Measurements from ENCODE around the gene HELZ.
"Not testable (repeated sequence)": the region's sequence is repeated elsewhere in the genome, so short reads cannot be mapped to it uniquely, and the experiment has no call there.

HELZ gene

GRCh38 chr17:67139784-67140665, 105.0 kb downstream of the HELZ start:
- no peak for DNase-seq

GRCh38 chr17:67139289-67139688, 105.7 kb downstream of the HELZ start:
- DNase-seq, result no peak

- no peak for DNase-seq
Measured at GRCh38 chr17:67138392-67138791, 106.6 kb downstream of the HELZ start.

DNA sequence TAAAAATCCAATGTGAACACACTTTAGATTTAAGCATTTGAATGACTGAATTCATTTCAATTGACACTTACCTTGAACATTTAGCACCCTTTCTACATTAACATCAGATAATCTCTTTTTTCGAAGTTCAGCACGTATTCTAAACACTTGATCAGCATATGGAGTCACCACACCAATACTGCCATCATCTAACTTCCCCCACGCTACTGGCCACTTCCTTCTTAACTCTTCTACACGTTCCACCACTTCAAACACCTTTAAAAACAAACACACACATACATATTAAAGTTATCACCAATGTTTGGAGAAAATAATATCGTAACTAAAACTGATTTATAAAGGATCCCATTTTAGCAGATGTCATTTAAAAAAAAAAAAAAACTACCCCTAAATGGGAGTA, 107.1 kb downstream of the HELZ start:
- no peak for DNase-seq

DNA sequence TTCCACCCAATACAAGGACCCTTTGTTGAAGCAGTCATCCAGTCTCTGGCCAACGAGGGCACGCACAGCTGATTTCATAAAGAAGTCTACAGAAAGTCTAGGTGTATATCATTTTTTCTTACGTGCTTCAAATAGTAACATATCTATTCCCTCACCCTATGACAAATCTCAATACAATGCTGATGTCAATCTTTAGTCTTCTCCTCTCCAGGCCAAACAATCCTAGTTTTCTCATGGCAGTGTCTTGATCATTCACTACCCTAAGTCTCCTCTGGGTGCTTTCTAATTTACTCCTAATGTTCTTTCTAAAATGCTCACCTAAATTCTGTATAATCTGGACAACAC, 108.0 kb downstream of the HELZ start:
- DNase-seq, result no peak

- no peak for DNase-seq
Measured at GRCh38 chr17:67136191-67137025, 108.6 kb downstream of the HELZ start.

- DNase-seq, result no peak
Measured at GRCh38 chr17:67133161-67133560, 111.8 kb downstream of the HELZ start.

GRCh38 chr17:67132366-67132765, 112.6 kb downstream of the HELZ start:
- DNase-seq, result peak; percentile 55

DNA sequence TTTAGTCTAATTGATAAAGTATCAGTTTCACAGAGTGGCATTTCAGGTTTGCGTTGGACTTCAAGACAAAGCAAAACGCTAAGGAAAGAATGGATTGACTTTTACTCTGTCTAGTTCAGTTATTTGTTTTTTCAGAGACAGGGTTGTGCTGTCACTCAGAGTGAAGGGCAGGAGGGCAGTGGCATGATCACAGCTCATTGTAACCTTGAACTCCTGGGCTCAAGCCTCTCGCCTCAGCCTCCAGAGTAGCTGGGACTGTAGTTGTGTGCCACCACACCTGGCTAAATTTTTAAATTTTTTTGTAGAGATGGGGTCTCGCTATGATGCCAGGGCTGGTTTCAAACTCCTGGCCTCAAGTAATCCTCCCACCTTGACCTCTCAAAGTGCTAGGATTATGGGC, 114.2 kb downstream of the HELZ start:
- no peak for DNase-seq

GRCh38 chr17:67129283-67129682, 115.7 kb downstream of the HELZ start:
- DNase-seq, result no peak

GRCh38 chr17:67128700-67129099, 116.3 kb downstream of the HELZ start:
- DNase-seq, result no peak

GRCh38 chr17:67127925-67128324, 117.1 kb downstream of the HELZ start:
- DNase-seq, result no peak

DNA sequence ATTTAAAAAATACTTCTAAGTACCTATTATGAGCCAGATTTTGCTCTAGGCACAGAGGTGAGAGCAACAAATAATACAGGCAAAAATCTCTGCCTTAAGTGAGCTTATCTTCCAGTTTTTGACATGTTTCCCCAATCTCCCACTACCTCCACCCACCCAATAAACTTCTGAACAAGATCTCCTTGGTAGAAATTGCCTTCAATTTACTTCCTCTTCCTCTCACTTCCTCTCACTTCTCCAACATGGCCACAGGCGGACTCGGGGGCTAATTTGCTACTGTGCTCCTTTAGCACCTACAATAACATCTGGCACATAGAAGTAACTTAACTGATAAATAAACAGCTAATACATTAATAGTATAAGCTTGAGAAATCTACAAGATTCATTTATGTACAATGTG, 118.0 kb downstream of the HELZ start:
- DNase-seq, result no peak

DNA sequence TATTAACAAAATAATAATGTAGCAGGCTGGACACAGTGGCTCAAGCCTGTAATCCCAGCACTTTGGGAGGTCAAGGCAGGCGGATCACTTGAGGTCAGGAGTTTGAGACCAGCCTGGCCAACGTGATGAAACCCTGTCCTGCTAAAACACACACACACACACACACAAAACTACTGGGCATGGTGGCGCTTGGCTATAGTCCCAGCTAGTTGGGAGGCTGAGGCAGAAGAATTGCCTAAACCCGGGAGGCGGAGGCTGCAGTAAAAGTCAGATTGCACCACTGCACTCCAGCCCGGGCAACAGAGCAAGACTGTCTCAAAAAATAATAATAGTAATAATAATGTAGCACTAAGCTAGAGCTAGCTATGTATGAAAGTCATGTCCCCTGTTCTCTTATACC, 118.5 kb downstream of the HELZ start:
- DNase-seq, result not testable (repeated sequence)

DNA sequence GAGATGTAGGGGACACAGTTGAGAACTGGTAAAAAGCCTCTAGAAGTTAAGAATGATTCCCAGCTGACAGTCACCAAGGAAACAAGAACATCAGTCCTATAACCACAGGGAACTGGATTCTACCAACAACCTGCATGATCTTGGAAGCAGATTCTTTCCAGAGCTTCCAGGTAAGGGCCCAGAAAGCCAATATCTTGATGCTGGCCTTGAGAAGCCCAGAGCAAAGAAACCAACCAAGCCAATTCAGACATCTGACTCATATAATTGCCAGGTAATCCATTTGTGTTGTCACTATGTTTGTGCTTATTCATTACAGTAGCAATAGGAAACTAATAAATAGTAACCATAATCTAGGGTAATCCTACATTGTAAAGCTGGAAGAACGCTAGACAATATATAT, 119.1 kb downstream of the HELZ start:
- DNase-seq, result no peak

DNA sequence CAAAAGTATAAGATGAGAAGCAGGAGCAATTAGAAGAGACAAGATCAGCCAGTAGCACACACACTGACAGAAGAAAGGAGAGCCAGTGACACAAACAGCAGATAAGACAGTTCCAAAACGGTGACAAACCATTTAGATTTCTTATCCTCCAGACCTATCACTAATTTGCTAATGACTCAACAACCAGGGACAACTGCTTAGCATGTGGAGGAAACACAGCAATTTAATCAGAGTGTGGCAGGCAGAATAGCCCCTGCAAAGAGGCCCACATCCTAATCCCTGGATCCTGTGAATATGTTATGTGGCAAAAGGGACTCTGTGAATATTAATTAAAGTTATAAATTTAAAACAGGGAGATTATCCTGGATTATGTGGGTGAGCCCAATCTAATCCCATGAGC, 119.6 kb downstream of the HELZ start:
- DNase-seq, result no peak

- DNase-seq, result no peak
Measured at GRCh38 chr17:67124450-67125148, 120.4 kb downstream of the HELZ start.

- no peak for DNase-seq
Measured at GRCh38 chr17:67123699-67124098, 121.3 kb downstream of the HELZ start.

GRCh38 chr17:67121316-67121891, 123.6 kb downstream of the HELZ start:
- no peak for DNase-seq

GRCh38 chr17:67119102-67119501, 125.9 kb downstream of the HELZ start:
- DNase-seq, result no peak

DNA sequence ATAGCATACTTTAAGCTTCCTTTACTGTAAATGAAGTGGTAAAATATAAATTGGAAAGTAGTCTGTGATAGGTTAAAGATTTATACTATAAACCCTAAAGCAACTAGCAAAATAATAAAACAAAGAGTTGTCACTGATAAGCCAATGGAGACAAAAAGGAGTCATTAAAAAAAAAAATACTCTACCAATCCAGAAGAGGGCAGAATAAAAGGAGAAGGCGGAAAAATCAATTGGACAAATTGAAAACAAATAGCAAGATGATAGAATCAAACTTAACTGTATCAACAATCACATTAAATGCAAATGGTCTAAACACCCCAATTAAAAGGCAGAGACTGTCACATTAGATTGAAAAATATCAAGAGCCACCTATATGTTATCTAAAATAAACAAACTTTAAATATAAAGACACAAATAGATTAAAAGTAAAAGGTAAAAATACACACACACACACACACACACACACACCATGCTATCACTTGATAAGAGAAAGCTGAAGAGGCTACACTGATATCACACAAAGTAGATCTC, 128.9 kb downstream of the HELZ start:
- DNase-seq, result no peak

DNA sequence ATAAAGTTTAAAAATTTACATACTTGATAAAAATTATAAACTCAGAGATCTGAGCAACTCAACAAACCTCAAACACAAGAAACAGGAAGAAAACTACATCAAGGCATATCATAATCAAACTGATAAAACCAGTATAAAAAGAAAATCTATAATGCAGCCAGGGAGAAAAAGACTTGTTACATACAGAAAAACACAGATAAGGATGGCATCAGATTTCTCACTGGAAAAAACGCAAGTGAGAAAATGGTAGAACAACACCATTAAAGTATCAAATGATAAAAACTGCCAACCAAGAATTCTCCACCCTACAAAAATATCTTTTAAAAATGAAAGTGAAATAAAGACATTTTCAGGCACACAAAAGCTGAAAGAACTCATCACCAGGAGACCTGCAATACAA, 129.6 kb downstream of the HELZ start:
- DNase-seq, result no peak

DNA sequence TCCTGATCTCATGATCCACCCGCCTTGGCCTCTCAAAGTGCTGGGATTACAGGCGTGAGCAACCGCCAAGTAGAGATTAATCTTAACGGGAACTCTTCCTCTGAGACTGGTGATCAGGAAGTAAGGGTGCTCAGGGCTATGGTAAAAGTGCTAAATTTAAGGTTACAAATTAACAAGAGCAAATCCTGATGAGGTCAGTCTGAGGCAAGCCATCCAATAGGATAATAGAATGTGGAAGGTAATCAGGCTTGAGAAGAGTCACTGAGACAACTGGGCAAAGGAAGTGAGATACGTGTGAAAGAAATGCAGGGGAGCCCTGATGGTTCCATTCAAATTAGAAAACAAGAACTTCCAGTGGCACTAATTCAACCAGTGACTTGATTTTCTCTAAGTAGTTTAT, 131.5 kb downstream of the HELZ start:
- no peak for DNase-seq

Data from NCI-H2081 treated with DMSO at 0.1 percent for 48 hours (cell line).